Fibroblast of skin of abdomen (primary cell): ENCODE measurements around the gene PLCD1.

ENCODE experiments used
- DNase-seq: peaks from one replicate; pipeline ENCODE4 v3.0.0-alpha.2; 2013

Gene PLCD1

GRCh38 chr3:38016847-38017444 lies 12.5 kb downstream of the PLCD1 start:
- no peak for DNase-seq

DNA sequence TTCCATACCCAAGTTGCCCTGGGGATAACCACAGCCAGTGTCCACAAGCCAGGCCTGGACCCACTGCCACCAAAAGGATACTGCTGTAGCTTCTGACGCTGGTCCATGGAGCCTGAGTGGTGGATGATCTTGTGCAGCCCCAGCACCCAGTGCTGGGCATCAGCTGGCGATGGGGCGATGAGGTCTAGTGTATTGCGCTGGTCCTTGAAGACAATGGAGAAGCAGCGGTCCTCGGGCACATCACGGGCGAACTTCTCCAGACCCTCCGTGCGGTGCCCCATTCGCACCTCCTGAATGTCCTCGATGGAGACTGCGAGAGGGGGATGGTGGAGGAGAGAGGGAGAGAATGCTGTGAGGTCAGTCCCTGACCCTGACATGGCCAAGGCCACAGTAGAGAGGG lies 13.0 kb downstream of the PLCD1 start:
- no peak for DNase-seq

GRCh38 chr3:38015984-38016383 lies 13.5 kb downstream of the PLCD1 start:
- no peak for DNase-seq

DNA sequence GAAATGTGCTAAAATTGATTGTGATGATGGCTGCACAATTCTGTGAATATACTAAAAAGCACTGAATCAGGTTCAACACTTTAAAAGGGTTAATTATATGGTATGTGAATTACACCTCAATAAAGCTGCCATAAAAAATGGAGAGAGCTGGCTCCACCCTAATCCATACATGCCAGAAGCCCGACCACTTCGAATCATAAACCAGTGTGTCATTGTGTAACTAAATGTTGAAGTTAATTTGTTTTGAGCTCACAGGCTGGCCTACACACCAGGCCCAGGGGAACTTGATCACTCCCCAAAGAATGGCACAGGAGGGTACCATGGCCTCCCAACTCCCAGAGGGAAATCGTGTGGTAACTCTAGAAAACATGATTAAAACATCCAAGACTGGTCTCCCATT lies 14.0 kb downstream of the PLCD1 start:
- DNase-seq: no peak

GRCh38 chr3:38011111-38011510 lies 18.3 kb downstream of the PLCD1 start:
- no peak for DNase-seq

- no peak for DNase-seq
Measured at GRCh38 chr3:38009807-38010591, 19.4 kb downstream of the PLCD1 start.

GRCh38 chr3:38008971-38009580 lies 20.4 kb downstream of the PLCD1 start:
- no peak for DNase-seq

DNA sequence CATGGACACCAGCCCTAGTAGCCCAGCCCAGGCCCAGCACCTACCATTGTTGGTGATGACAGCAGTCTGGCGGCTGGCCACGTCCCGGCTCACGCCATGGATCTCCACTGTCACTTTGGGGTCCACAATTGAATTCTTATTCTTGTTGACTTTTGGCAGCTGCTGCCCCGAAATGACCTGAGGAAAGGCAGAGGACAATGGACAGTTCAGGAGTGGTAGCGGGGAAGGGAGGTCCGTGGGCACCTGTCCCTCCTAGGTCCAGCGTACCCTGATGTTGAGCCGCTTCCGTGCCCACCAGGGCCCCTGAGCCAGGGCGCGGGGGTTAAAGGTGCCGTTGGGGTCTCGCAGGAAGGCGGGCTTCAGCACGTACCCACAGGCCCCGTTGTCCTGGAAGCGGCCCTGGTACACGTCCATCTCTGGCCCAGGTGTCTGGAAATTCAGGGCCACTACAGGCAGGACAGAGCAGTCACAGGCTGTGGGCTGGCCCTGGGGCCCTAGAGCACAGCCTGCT lies 21.2 kb downstream of the PLCD1 start:
- DNase-seq: no peak

- DNase-seq: no peak
Measured at GRCh38 chr3:38007754-38008090, 21.7 kb downstream of the PLCD1 start.

GRCh38 chr3:38006445-38006995 lies 22.9 kb downstream of the PLCD1 start:
- DNase-seq: no peak

GRCh38 chr3:38006031-38006430 lies 23.4 kb downstream of the PLCD1 start:
- DNase-seq: no peak

GRCh38 chr3:38005076-38006020 lies 24.1 kb downstream of the PLCD1 start:
- no peak for DNase-seq

- DNase-seq: peak; percentile 43
Measured at GRCh38 chr3:38004415-38005075, 24.9 kb downstream of the PLCD1 start.

GRCh38 chr3:38003817-38004414 lies 25.5 kb downstream of the PLCD1 start:
- no peak for DNase-seq

DNA sequence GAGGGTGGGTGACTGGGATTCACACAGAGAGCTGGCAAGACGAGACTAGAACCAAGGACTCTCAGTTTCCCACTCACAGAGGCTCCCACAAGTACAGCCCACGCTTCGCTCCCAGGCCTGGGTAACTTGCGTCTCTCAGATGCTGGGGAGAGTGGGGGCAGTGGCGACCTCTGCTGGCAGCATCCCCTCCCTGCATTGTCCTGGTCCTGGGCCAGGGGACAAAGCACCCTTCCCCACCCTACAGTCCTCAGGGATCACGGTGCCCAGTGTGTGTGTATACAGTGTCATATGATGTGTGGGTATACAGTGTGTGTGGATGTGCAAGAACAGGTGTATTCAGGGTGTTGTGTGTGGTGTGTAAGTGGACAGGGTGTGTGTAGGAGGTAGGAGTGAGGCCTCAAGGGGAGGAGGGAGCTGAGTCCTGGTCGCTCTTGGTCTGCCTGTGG lies 26.0 kb downstream of the PLCD1 start:
- peak; percentile 31 for DNase-seq

DNA sequence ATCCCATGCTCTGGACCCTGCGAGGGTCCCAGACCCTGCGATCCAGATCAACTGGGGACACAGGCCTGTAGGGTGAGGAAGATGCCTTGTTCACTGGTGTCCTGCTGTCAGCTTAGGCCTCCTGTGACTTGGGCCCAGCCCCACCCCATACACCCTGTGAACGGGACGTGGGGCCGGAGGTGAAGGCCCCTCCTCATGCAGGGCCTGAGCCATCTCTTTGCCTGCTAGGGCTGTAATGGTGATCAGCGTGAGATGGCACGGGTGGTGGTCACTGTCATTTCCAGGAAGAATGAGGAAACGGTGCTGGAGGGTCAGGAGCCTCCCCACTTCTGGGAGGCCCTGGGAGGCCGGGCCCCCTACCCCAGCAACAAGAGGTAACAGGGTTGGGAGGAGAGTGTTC lies 26.5 kb downstream of the PLCD1 start:
- DNase-seq: no peak

- no peak for DNase-seq
Measured at GRCh38 chr3:38002291-38002876, 27.1 kb downstream of the PLCD1 start.

DNA sequence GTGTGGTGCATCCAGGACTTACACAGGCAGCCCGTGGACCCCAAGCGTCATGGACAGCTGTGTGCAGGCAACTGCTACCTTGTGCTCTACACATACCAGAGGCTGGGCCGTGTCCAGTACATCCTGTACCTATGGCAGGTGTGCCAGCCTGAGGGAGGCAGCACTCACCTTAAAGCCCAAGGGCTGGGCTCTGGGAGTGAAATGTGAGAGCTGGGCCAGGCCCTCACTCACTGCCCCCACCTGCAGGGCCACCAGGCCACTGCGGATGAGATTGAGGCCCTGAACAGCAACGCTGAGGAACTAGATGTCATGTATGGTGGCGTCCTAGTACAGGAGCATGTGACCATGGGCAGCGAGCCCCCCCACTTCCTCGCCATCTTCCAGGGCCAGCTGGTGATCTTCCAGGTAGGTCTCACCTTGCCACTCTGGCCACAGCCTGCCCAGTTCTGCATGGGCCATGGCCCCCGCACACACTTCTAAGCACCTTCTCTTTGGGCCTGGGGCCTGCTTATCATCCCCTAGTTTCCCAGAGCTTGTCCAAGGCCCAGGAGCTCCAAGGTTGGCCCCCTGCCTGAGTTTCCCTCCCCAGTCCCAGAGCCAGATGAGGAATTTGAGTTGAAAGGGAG lies 27.9 kb downstream of the PLCD1 start:
- DNase-seq: no peak

DNA sequence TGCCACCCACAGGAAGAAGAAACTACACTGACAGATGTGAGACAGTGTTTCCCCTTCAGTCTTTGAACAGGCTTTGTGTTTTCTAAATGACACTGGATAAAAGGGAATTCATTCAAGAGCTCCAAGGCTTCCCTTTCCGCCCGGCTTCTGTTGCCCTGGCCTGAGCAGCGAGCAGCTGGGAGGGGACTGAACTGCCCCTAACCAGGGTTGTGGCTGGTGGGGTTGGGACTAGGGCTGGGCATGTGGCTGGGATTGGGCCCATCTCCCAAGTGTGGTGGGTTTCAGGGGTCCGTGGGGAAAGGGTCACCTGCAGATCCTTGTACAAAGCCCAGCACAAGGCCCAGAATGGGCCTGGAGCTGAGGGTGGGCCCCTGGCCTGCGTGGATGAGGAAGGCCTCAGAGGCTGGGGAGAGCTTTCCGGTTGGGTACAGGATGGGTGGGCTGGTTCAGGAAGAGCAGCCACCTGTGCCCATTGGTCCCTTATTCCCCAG lies 28.4 kb downstream of the PLCD1 start:
- DNase-seq: no peak

GRCh38 chr3:38000242-38000916 lies 29.1 kb downstream of the PLCD1 start:
- DNase-seq: no peak
